ENCODE results near the gene ZNF619.
"Not testable (repeated sequence)": the region's sequence is repeated elsewhere in the genome, so short reads cannot be mapped to it uniquely, and the experiment has no call there.

ZNF619 gene

GRCh38 chr3:40476478-40477470 lies at the start of gene ZNF619:
ZNF619 (plus strand) TSS chr3:40477122; CDS start chr3:40477980, 858 bp downstream.
- FAIRE-seq = no peak

GRCh38 chr3:40432793-40433192 lies 44.1 kb upstream of the ZNF619 start:
- FAIRE-seq = no peak

DNA sequence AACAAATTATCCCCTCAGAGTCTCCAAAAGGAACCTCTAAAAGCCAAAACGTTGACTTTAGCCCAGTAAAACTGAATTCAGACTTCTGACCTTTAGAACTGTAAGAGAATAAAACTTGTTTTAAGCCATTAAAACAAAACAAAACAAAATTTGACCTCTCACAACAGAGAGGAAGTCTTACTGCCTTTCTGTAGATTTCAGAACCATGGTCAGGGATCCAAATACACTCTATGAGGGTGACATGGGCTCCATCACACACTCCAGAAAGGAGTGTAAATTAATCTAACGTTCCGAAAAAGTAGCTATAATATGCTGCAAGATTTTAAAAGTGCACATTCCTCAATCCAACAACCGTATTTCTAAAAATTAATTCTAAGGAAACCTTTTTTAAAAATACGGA lies 39.0 kb upstream of the ZNF619 start:
- FAIRE-seq = no peak

- FAIRE-seq = no peak
Measured at GRCh38 chr3:40445062-40445461, 31.9 kb upstream of the ZNF619 start.

DNA sequence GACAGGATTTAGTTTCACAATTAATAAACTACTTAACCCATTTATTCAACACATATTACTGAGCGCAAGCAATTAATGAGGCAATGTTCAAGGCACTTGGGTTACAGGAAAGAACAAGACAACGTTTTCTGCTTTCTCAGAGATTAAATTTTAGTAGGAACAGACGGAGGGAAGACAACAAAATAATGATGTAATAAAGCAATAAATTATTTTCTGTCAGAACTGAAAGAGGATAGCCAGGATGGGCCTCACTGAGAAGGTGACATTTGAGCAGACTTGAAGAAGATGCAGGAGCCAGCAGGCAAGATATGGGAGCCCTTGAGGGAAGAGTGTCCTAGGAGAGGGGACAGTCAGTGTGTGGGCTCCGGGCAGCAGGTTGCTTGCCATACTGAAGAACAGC lies 31.0 kb upstream of the ZNF619 start:
- no peak for FAIRE-seq

- FAIRE-seq = no peak
Measured at GRCh38 chr3:40450438-40450837, 26.5 kb upstream of the ZNF619 start.

DNA sequence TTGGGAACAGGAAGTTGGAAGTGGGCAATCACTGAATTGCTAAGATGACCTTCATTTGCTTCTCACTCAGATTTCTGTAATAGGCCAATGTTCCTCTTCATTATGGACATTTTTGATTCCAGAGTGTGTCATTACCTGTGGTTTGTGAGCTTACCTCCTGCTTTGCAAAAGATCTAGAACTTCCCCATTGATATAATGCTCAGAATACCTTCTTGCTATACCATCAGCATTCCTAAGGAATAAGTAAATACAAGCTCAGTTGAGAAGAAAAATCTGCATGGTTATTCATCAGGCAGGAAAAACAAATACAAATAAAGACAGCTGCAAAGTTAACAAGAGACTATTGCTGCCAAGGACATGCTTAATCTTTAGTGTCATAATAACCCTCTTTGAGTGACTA lies 25.4 kb upstream of the ZNF619 start:
- FAIRE-seq = no peak

- no peak for FAIRE-seq
Measured at GRCh38 chr3:40452057-40452456, 24.9 kb upstream of the ZNF619 start.

DNA sequence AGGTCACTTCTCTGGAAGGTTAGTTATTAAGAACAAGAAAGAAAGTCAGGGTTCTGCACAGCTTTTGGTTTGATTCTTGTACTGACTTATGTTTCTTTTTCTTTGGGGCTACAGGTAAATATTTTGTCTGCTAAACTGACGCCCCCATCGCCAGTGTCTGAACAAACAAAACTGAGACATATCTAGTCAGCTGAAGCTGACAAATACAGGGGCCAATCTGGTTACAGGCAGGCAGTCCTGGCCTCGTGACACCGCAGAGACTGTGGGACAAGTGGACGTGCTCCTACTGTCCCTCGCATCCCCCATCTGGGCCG lies 24.4 kb upstream of the ZNF619 start:
- FAIRE-seq = no peak

- peak; percentile 99 for FAIRE-seq
Measured at GRCh38 chr3:40452876-40453730, 23.8 kb upstream of the ZNF619 start.

DNA sequence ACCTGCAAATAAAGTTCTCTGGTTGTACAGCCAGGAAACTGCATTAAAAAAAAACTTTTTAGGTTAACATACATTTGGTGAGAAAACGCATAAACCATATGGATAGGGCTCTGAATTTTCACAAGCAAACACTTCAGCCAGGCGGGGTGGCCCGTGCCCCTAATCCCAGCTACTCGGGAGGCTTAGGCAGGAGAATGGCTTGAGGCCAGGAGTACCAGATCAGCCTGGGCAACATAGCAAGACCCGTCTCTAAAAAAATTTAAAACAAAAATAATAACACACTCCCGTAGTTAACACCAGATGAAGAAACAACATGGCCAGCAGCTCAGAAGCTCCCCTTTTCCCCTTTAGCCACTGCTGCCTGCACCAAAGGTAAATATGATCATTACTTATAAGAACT lies 23.0 kb upstream of the ZNF619 start:
- FAIRE-seq = no peak

- FAIRE-seq = no peak
Measured at GRCh38 chr3:40455328-40455727, 21.6 kb upstream of the ZNF619 start.

GRCh38 chr3:40456279-40456939 lies 20.5 kb upstream of the ZNF619 start:
- FAIRE-seq = no peak

GRCh38 chr3:40456940-40457823 lies 19.7 kb upstream of the ZNF619 start, which contains the start of gene RPL14:
RPL14 (plus strand) TSS chr3:40457339; CDS start chr3:40457472, 133 bp downstream.
- peak; percentile 75 for FAIRE-seq

- no peak for FAIRE-seq
Measured at GRCh38 chr3:40458473-40458872, 18.4 kb upstream of the ZNF619 start.

GRCh38 chr3:40460481-40460880 lies 16.4 kb upstream of the ZNF619 start:
- not testable (repeated sequence) for FAIRE-seq

DNA sequence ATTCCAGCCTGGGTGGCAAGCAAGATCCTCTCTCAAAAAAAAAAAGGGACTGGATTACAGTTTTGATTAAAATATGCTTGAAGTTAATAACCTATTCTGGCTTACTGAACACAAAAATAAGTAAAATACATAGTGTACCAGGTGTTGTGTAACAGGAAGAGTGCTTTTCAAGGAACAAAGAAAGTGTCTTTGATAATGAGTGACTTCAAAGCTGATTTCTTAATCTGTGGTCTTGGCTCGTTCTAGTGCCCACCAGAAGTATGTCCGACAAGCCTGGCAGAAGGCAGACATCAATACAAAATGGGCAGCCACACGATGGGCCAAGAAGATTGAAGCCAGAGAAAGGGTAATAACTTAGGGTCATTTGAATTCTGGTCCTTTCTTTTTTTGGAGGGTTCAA lies 15.8 kb upstream of the ZNF619 start:
- no peak for FAIRE-seq

DNA sequence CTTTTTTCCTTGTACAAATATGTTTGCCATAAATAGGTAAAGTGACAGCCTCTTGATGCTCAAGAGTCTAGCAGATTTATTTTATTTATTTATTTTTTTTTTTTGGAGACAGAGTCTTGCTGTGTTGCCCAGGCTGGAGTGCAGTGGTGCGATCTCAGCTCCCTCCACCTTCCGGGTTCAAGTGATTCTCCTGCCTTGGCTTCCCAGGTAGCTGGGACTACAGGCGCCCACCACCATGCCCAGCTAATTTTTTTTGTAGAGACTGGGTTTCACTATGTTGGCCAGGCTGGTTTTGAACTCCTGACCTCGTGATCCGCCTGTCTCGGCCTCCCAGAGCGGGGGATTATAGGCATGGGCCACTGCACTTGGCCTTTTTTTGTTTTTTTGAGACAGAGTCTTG lies 14.1 kb upstream of the ZNF619 start:
- FAIRE-seq = not testable (repeated sequence)

DNA sequence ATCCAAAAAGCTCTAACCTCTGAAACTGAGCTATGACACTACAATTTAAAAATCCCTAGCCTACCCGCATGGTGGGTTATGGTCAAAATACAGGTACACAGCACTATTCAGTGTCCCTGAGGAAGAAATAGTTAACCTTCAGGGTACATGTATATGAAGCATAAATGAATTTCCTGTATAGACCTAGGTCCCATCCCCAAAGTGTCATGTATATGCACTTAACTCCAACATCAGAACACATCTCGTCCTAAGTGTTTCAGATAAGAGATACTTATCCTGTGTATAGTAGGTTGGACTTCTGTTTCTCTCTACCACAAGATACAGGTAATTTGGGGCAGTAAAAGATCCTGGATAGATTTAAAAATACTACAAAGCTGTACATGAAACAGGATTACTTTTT lies 13.3 kb upstream of the ZNF619 start:
- no peak for FAIRE-seq

- FAIRE-seq = no peak
Measured at GRCh38 chr3:40464339-40465110, 12.4 kb upstream of the ZNF619 start.

DNA sequence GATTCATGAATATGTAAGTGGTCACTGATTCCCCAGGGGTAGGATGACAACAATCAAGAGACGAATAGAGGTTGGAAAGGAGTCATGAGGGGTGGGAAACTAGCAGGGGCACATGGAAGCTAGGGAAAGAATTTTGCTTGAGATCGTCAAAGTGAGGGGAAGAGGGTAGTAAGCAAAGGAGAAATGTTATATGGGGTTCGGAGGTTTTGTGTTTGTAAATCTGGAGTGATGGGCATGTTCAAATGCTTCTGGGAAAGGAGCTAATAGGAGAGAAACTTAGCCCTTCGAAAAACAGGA lies 11.9 kb upstream of the ZNF619 start:
- FAIRE-seq = no peak

- no peak for FAIRE-seq
Measured at GRCh38 chr3:40465456-40465855, 11.5 kb upstream of the ZNF619 start.
